ENCODE data around the gene RCAN1. TPM values are rescaled to one million over a fixed set of nuclear protein-coding genes. Genes with fewer than 3 reads are reported as not detected.

RCAN1 gene
- total RNA-seq, 1 donor from 2014 or later: 197 TPM

- peaks cover 4% of the 10 kb centered on the region for H3K9me3 Mint-ChIP-seq (ENCODE audit: unreplicated experiment)
- H4K20me1 ChIP-seq (ENCODE audit: insufficient read depth, low read length): no peaks in the 10 kb centered on the region
- TF ChIP-seq CTCF (IDR thresholded peaks at IDR 0.05; ENCODE audit: insufficient read depth, low read depth, low read length): no peak
- no peak for TF ChIP-seq EZH2 (IDR thresholded peaks at IDR 0.05; ENCODE audit: insufficient read depth, low read length)
These were observed 25.2 kb upstream of the RCAN1 start for GRCh38 chr21:34639882-34640788.

GRCh38 chr21:34639250-34639649 lies 24.3 kb upstream of the RCAN1 start:
- no peak overlapping the region for H3K4me2 ChIP-seq (ENCODE audit: low read length)
- DNase-seq (ENCODE audit: low read depth): no peak
- no peak overlapping the region for H3K4me3 ChIP-seq (ENCODE audit: insufficient read depth, low read depth, low read length)
- no peak overlapping the region for H3K27ac ChIP-seq (ENCODE audit: low read depth, low read length)
- H3K36me3 ChIP-seq (ENCODE audit: insufficient read depth, low read length): no peaks in the 10 kb centered on the region
- H3K9ac ChIP-seq (ENCODE audit: low read length): no peak overlapping the region
- peaks cover 11% of the 10 kb centered on the region for H3K4me1 ChIP-seq (ENCODE audit: insufficient read depth, low read length)
- H3K27me3 Mint-ChIP-seq (ENCODE audit: low read depth, unreplicated experiment): peaks cover 16% of the 10 kb centered on the region
- H3K27me3 ChIP-seq (ENCODE audit: insufficient read depth, low read length): peaks cover 13% of the 10 kb centered on the region
- no peaks in the 10 kb centered on the region for H4K20me1 ChIP-seq (ENCODE audit: insufficient read depth, low read length)
- no peak for FAIRE-seq
- H3K9me3 ChIP-seq (ENCODE audit: insufficient read depth, low read depth, low read length): no peaks in the 10 kb centered on the region
- H2AFZ ChIP-seq (ENCODE audit: low read depth, low read length): no peak overlapping the region
- H3K9me3 Mint-ChIP-seq (ENCODE audit: unreplicated experiment): peaks cover 4% of the 10 kb centered on the region
- H3K4me3 Mint-ChIP-seq (ENCODE audit: unreplicated experiment): no peak overlapping the region
- H3K27ac Mint-ChIP-seq (ENCODE audit: unreplicated experiment): no peak overlapping the region
- peaks cover 24% of the 10 kb centered on the region for H3K4me1 Mint-ChIP-seq (ENCODE audit: low read depth, unreplicated experiment)
- TF ChIP-seq CTCF (IDR thresholded peaks at IDR 0.05; ENCODE audit: insufficient read depth, low read depth, low read length): no peak
- no peak for TF ChIP-seq EZH2 (IDR thresholded peaks at IDR 0.05; ENCODE audit: insufficient read depth, low read length)
- no peaks in the 10 kb centered on the region for H3K36me3 Mint-ChIP-seq (ENCODE audit: low read depth, unreplicated experiment)
- no peaks in the 10 kb centered on the region for H3K79me2 ChIP-seq (ENCODE audit: insufficient read depth, low read length)

More at GRCh38 chr21:34639882-34640788, 25.2 kb upstream of the RCAN1 start:
- Histone ChIP-seq H3K27me3 (ENCODE audit: insufficient read depth, low read length) (peaks cover 12% of the 10 kb centered on the region), H3K79me2 (ENCODE audit: insufficient read depth, low read length) (no peaks in the 10 kb centered on the region), H3K9ac (ENCODE audit: low read length) (no peak overlapping the region), H2AFZ (ENCODE audit: low read depth, low read length) (no peak overlapping the region), H3K27ac (ENCODE audit: low read depth, low read length) (no peak overlapping the region), H3K36me3 (ENCODE audit: insufficient read depth, low read length) (no peaks in the 10 kb centered on the region), H3K4me3 (ENCODE audit: insufficient read depth, low read depth, low read length) (no peak overlapping the region), H3K9me3 (ENCODE audit: insufficient read depth, low read depth, low read length) (no peaks in the 10 kb centered on the region), H3K4me1 (ENCODE audit: insufficient read depth, low read length) (peaks cover 11% of the 10 kb centered on the region), H3K4me2 (ENCODE audit: low read length) (peak overlapping the region; percentile 71)
- peaks cover 14% of the 10 kb centered on the region for H3K27me3 Mint-ChIP-seq (ENCODE audit: low read depth, unreplicated experiment)
- no peaks in the 10 kb centered on the region for H3K36me3 Mint-ChIP-seq (ENCODE audit: low read depth, unreplicated experiment)
- H3K27ac Mint-ChIP-seq (ENCODE audit: unreplicated experiment): peak overlapping the region; percentile 59
- peaks cover 24% of the 10 kb centered on the region for H3K4me1 Mint-ChIP-seq (ENCODE audit: low read depth, unreplicated experiment)
- H3K4me3 Mint-ChIP-seq (ENCODE audit: unreplicated experiment): no peak overlapping the region
- DNase-seq (ENCODE audit: low read depth) (no peak), FAIRE-seq (no peak)

GRCh38 chr21:34636961-34637360 lies 22.0 kb upstream of the RCAN1 start:
- H2AFZ ChIP-seq (ENCODE audit: low read depth, low read length): no peak overlapping the region
- H3K36me3 Mint-ChIP-seq (ENCODE audit: low read depth, unreplicated experiment): no peaks in the 10 kb centered on the region
- H3K4me3 ChIP-seq (ENCODE audit: insufficient read depth, low read depth, low read length): no peak overlapping the region

More at GRCh38 chr21:34636961-34637360, 22.0 kb upstream of the RCAN1 start:
- no peaks in the 10 kb centered on the region for H3K9me3 ChIP-seq (ENCODE audit: insufficient read depth, low read depth, low read length)
- DNase-seq (ENCODE audit: low read depth) (no peak), FAIRE-seq (no peak)
- Mint-ChIP-seq H3K4me1 (ENCODE audit: low read depth, unreplicated experiment) (peaks cover 12% of the 10 kb centered on the region), H3K27ac (ENCODE audit: unreplicated experiment) (no peak overlapping the region), H3K4me3 (ENCODE audit: unreplicated experiment) (no peak overlapping the region), H3K27me3 (ENCODE audit: low read depth, unreplicated experiment) (peaks cover 33% of the 10 kb centered on the region), H3K9me3 (ENCODE audit: unreplicated experiment) (peaks cover 4% of the 10 kb centered on the region)
- no peak overlapping the region for H3K27ac ChIP-seq (ENCODE audit: low read depth, low read length)
- no peaks in the 10 kb centered on the region for H3K79me2 ChIP-seq (ENCODE audit: insufficient read depth, low read length)
- H3K4me2 ChIP-seq (ENCODE audit: low read length): no peak overlapping the region
- peaks cover 23% of the 10 kb centered on the region for H3K27me3 ChIP-seq (ENCODE audit: insufficient read depth, low read length)
- H3K36me3 ChIP-seq (ENCODE audit: insufficient read depth, low read length): no peaks in the 10 kb centered on the region
- peaks cover 11% of the 10 kb centered on the region for H3K4me1 ChIP-seq (ENCODE audit: insufficient read depth, low read length)
- H3K9ac ChIP-seq (ENCODE audit: low read length): no peak overlapping the region
- TF ChIP-seq EZH2 (IDR thresholded peaks at IDR 0.05; ENCODE audit: insufficient read depth, low read length): no peak
- H4K20me1 ChIP-seq (ENCODE audit: insufficient read depth, low read length): no peaks in the 10 kb centered on the region
